Endodermal cell (in vitro differentiated cells): ENCODE results near the gene NGEF. TPM values are rescaled to one million over a fixed set of nuclear protein-coding genes. Genes with fewer than 3 reads are reported as not detected.
A peak's percentile ranks its signal among the peaks of the same experiment; 100 is the strongest.

Source experiments
- DNase-seq: peaks from one replicate; pipeline ENCODE4 v3.0.0-alpha.2; 2017
- H3K27ac ChIP-seq: 2 replicates; pipeline ENCODE4 v1.5.1; 2013; ENCODE audit warnings: mild to moderate bottlenecking, low read depth, low read length, moderate library complexity
- H3K27me3 ChIP-seq: 2 replicates; pipeline ENCODE4 v1.6.1; 2013; ENCODE audit warnings: mild to moderate bottlenecking, low read length, moderate library complexity; ENCODE audit not compliant: insufficient read depth, control insufficient read depth, poor library complexity, severe bottlenecking
- H3K36me3 ChIP-seq: 2 replicates; pipeline ENCODE4 v1.7.0; 2013; ENCODE audit warnings: mild to moderate bottlenecking, low read length, moderate library complexity; ENCODE audit not compliant: control insufficient read depth, insufficient read depth
- H3K4me1 ChIP-seq: one replicate; pipeline ENCODE4 v1.7.0; 2013; ENCODE audit warnings: low read length; ENCODE audit not compliant: control insufficient read depth, insufficient read depth
- H3K4me3 ChIP-seq: 2 replicates; pipeline ENCODE4 v1.5.1; 2013; ENCODE audit warnings: mild to moderate bottlenecking, low read length, moderate library complexity
- H3K9ac ChIP-seq: 2 replicates; pipeline ENCODE4 v1.6.1; 2013; ENCODE audit warnings: mild to moderate bottlenecking, low read length, moderate library complexity; ENCODE audit not compliant: poor library complexity, severe bottlenecking; ENCODE audit errors: extremely low read depth
- H3K9me3 ChIP-seq: 2 replicates; pipeline ENCODE4 v1.6.1; 2013; ENCODE audit warnings: mild to moderate bottlenecking, low read length, moderate library complexity; ENCODE audit not compliant: control insufficient read depth
- H3K27ac Mint-ChIP-seq: 2 replicates; pipeline ENCODE4 v1.8.0; 2020; ENCODE audit warnings: mixed read lengths
- H3K27me3 Mint-ChIP-seq: 2 replicates; pipeline ENCODE4 v1.8.0; 2021; ENCODE audit warnings: mild to moderate bottlenecking, mixed read lengths; ENCODE audit not compliant: insufficient read depth
- H3K36me3 Mint-ChIP-seq: 2 replicates; pipeline ENCODE4 v1.8.0; 2020; ENCODE audit warnings: low read depth, mixed read lengths
- H3K4me1 Mint-ChIP-seq: 2 replicates; pipeline ENCODE4 v1.8.0; 2020; ENCODE audit warnings: mixed read lengths
- H3K4me3 Mint-ChIP-seq: 2 replicates; pipeline ENCODE4 v1.8.0; 2020; ENCODE audit warnings: mild to moderate bottlenecking, moderate library complexity, mixed read lengths
- H3K9me3 Mint-ChIP-seq: 2 replicates; pipeline ENCODE4 v1.8.0; 2020; ENCODE audit warnings: mild to moderate bottlenecking, mixed read lengths
- CTCF ChIP-seq: fragments of 200-600 bp; sonication (generic); conservative IDR thresholded peaks from 2 replicates; pipeline ENCODE4 v1.5.0; 2021; ENCODE audit warnings: antibody characterized with exemption, mild to moderate bottlenecking
- WGBS, 2 experiments: methylation state at CpG; one replicate each; pipeline versions ENCODE4 v1.1.5 to v1.1.7; 2013; ENCODE audit warnings: missing lambda C conversion rate in 2 of 2, mixed read lengths in 1 of 2; ENCODE audit not compliant: insufficient coverage in 1 of 2, insufficient read length in 1 of 2; 5-methylcytosine and 5-hydroxymethylcytosine counted together
- total RNA-seq, 2 donors: library from RNA; stranded (reverse); fragmentation: NEBNext Ultra II Directional in 1 of 2; extraction: Animal tissue kit (Norgen Biotek cat#: 25700) in 1 of 2; gene quantifications; 2 replicates in 1 of 2; 3 replicates in 1 of 2; pipeline ENCODE4 v1.2.1, GENCODE V29; 2021

The NGEF gene
- total RNA-seq, 2 donors from 2014 or later = 1.8 to 2.9 TPM

GRCh38 chr2:232929303-232930058 lies 83.6 kb downstream of the NGEF start:
- Histone ChIP-seq H3K36me3 (no peaks in the 10 kb centered on the region), H3K27ac (no peak overlapping the region), H3K9ac (no peak overlapping the region), H3K9me3 (no peaks in the 10 kb centered on the region), H3K4me1 (no peaks in the 10 kb centered on the region), H3K27me3 (peaks cover 70% of the 10 kb centered on the region), H3K4me3 (no peak overlapping the region)
- peaks cover 81% of the 10 kb centered on the region for H3K27me3 Mint-ChIP-seq
- TF ChIP-seq CTCF = no peak
- H3K4me3 Mint-ChIP-seq = peak overlapping the region; percentile 60
- peaks cover 11% of the 10 kb centered on the region for H3K4me1 Mint-ChIP-seq
- no peak overlapping the region for H3K27ac Mint-ChIP-seq
- 75 to 89% methylated on average over 3 to 9 of the region's 9 CpGs for WGBS, 2 experiments
- H3K9me3 Mint-ChIP-seq = no peaks in the 10 kb centered on the region
- peak; percentile 59 for DNase-seq
- no peaks in the 10 kb centered on the region for H3K36me3 Mint-ChIP-seq

GRCh38 chr2:232928551-232929302 lies 84.3 kb downstream of the NGEF start:
- peaks cover 11% of the 10 kb centered on the region for H3K4me1 Mint-ChIP-seq
- no peaks in the 10 kb centered on the region for H3K36me3 Mint-ChIP-seq
- Histone ChIP-seq H3K9me3 (no peaks in the 10 kb centered on the region), H3K4me3 (no peak overlapping the region), H3K36me3 (no peaks in the 10 kb centered on the region), H3K27me3 (peaks cover 75% of the 10 kb centered on the region), H3K27ac (no peak overlapping the region), H3K4me1 (no peaks in the 10 kb centered on the region), H3K9ac (no peak overlapping the region)
- 14 to 18% methylated on average over 20 to 56 of the region's 56 CpGs for WGBS, 2 experiments
- H3K9me3 Mint-ChIP-seq = no peaks in the 10 kb centered on the region
- peaks cover 82% of the 10 kb centered on the region for H3K27me3 Mint-ChIP-seq
- no peak for TF ChIP-seq CTCF
- peak overlapping the region; percentile 60 for H3K4me3 Mint-ChIP-seq
- no peak overlapping the region for H3K27ac Mint-ChIP-seq
- DNase-seq = peak; percentile 83

GRCh38 chr2:232927793-232928550 lies 85.1 kb downstream of the NGEF start:
- no peaks in the 10 kb centered on the region for H3K36me3 ChIP-seq
- no peak overlapping the region for H3K27ac ChIP-seq
- H3K36me3 Mint-ChIP-seq = no peaks in the 10 kb centered on the region
- H3K9me3 Mint-ChIP-seq = no peaks in the 10 kb centered on the region
- H3K4me1 Mint-ChIP-seq = peaks cover 11% of the 10 kb centered on the region
- H3K27ac Mint-ChIP-seq = no peak overlapping the region
- peaks cover 82% of the 10 kb centered on the region for H3K27me3 Mint-ChIP-seq
- H3K9ac ChIP-seq = no peak overlapping the region
- WGBS, 2 experiments = 1% methylated on average over 16 to 114 of the region's 114 CpGs
- no peaks in the 10 kb centered on the region for H3K4me1 ChIP-seq
- H3K27me3 ChIP-seq = peaks cover 75% of the 10 kb centered on the region
- no peak for TF ChIP-seq CTCF
- no peak for DNase-seq
- H3K4me3 ChIP-seq = no peak overlapping the region
- peak overlapping the region; percentile 60 for H3K4me3 Mint-ChIP-seq
- no peaks in the 10 kb centered on the region for H3K9me3 ChIP-seq
